DMS53 (cell line): ENCODE measurements around the gene INPPL1.
A peak's percentile ranks its signal among the peaks of the same experiment; 100 is the strongest.
"Not testable (repeated sequence)": the region's sequence is repeated elsewhere in the genome, so short reads cannot be mapped to it uniquely, and the experiment has no call there.

ENCODE experiments used
- DNase-seq: peaks from one replicate; lab custom pipeline; 2025; lab: John Stamatoyannopoulos, UW

Gene INPPL1

GRCh38 chr11:72224564-72225410 lies at the start of gene INPPL1:
TSS of gene INPPL1 (plus strand) at chr11:72224767. CDS start at chr11:72224985, 218 bp downstream.
- DNase-seq: peak; percentile 82

- DNase-seq: no peak
Measured at GRCh38 chr11:72177656-72178055, 46.9 kb upstream of the INPPL1 start.

- DNase-seq: no peak
Measured at GRCh38 chr11:72179049-72179803, 45.3 kb upstream of the INPPL1 start.

- no peak for DNase-seq
Measured at GRCh38 chr11:72179804-72180396, 44.7 kb upstream of the INPPL1 start.

GRCh38 chr11:72180892-72181552 lies 43.5 kb upstream of the INPPL1 start:
- DNase-seq: not testable (repeated sequence)

GRCh38 chr11:72181553-72181958 lies 43.0 kb upstream of the INPPL1 start:
- DNase-seq: not testable (repeated sequence)

- no peak for DNase-seq
Measured at GRCh38 chr11:72188267-72188666, 36.3 kb upstream of the INPPL1 start.

- no peak for DNase-seq
Measured at GRCh38 chr11:72189455-72190250, 34.9 kb upstream of the INPPL1 start.

- DNase-seq: no peak
Measured at GRCh38 chr11:72190631-72191071, 33.9 kb upstream of the INPPL1 start.

GRCh38 chr11:72191961-72192381 lies 32.6 kb upstream of the INPPL1 start, which contains the start of gene FOLR1:
TSS of gene FOLR1 (plus strand) at chr11:72192140. CDS start at chr11:72192174, 34 bp downstream.
- no peak for DNase-seq

- DNase-seq: no peak
Measured at GRCh38 chr11:72195518-72196270, 28.9 kb upstream of the INPPL1 start.

- DNase-seq: not testable (repeated sequence)
Measured at GRCh38 chr11:72201445-72201844, 23.1 kb upstream of the INPPL1 start.

GRCh38 chr11:72202571-72202970 lies 22.0 kb upstream of the INPPL1 start:
- DNase-seq: no peak

- DNase-seq: peak; percentile 65
Measured at GRCh38 chr11:72203163-72203562, 21.4 kb upstream of the INPPL1 start.

GRCh38 chr11:72204886-72205285 lies 19.7 kb upstream of the INPPL1 start:
- no peak for DNase-seq

- DNase-seq: not testable (repeated sequence)
Measured at GRCh38 chr11:72206794-72207193, 17.8 kb upstream of the INPPL1 start.

- DNase-seq: no peak
Measured at GRCh38 chr11:72208281-72208680, 16.3 kb upstream of the INPPL1 start.

GRCh38 chr11:72209101-72209500 lies 15.5 kb upstream of the INPPL1 start:
- DNase-seq: no peak

- no peak for DNase-seq
Measured at GRCh38 chr11:72216638-72217037, 7.9 kb upstream of the INPPL1 start, which contains the start of gene FOLR2. TSS of gene FOLR2 (plus strand) at chr11:72216794. CDS start at chr11:72218585, 1,791 bp downstream.

- DNase-seq: no peak
Measured at GRCh38 chr11:72217841-72218240, 6.7 kb upstream of the INPPL1 start.
